NK-92 (cell line): Measurements from ENCODE around the gene GSTK1.
"Not testable (repeated sequence)": the region's sequence is repeated elsewhere in the genome, so short reads cannot be mapped to it uniquely, and the experiment has no call there.

Experiments used
- DNase-seq: peaks from one replicate; lab custom pipeline; 2025; ENCODE audit not compliant: unreplicated experiment; lab: John Stamatoyannopoulos, UW

Gene GSTK1

DNA sequence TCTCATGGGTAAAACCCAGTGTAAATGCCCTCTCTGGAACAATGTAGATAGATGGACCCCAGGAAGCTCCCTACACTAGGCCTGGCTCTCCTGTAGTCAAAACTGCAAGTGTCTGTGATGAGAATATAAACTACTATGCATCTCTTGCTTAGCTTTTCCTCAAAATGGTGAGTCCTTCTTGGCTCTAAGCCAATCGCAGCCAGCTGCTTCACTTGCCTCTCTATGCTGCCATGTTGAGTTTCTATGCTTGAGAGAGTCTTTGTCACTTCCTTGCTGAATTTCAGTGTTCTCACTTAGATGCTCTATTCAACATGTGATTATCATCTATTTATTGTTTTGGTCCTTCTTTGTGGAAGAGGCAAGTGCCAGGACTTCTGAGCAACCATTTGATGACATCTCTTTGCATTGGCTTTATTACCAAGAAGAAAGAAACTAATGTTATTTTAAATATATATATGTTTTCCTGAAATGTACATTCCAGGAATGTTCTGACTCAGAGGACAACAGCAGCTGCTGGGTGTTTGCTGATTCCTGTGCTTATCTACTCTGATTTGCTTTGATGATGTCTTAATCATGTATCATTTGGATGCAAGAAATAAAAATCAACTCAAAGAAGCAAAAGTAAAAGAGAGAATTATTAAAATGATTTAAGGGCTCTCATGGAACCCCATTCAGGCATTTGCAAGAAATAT lies 24.8 kb upstream of the GSTK1 start:
- no peak for DNase-seq

DNA sequence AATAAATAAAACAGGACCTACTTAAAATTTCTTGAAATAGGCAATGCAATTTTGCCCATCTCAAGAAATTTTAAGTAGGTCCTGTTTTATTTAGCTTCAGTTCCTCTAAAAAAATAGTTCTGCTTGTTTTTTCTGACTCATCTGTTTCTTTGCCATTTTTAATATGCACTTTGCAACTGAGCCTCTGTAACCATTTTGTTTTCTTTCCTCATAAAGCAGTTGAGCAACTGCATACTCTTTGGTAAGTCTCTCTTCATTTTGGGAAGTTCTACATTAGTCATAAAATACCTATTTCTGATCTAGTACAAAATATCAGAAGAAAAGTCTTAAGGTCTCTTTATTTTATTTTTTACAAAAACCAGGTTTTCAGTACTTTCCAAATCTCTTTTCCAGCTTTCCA lies 23.4 kb upstream of the GSTK1 start:
- no peak for DNase-seq

DNA sequence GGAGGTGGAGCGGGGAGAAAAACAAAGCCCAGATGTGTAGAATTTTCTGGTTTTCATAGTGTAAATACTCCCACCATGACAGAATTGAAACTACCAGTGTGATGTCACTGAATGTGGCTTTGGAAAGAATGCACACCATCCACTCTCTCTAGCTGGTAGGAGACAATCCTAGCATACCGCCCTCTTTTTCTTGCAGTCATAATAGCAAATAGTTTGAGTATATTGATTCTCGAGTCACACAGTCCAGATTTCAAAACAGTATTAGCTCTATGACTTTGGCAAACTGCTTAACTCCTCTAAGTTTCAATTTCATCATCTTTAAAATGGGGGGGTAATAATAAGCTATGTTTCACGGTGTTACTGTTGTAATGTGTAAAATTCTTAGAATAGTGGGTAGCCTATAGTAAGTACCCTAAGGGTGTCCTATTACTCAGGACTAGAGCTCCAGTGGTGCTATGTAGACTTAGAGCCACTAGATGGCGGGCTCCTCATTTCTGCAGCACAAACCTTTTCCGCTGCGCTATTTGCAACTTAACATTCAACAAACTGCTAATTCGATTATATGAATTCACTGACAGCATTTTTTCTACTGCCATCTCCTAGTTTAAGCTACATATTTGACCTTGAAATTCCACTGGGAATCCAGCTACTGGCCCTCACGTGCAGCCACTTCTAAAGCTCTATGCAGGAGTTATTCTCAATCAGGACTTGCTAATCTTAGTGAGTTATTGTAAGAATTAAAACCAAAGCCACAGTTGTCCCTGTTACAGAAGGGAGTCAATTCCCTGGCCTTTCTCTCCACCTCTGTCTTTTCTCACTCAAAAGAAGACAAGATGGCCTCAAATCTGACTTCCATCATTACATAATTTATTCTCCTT lies 22.7 kb upstream of the GSTK1 start:
- DNase-seq, result no peak

DNA sequence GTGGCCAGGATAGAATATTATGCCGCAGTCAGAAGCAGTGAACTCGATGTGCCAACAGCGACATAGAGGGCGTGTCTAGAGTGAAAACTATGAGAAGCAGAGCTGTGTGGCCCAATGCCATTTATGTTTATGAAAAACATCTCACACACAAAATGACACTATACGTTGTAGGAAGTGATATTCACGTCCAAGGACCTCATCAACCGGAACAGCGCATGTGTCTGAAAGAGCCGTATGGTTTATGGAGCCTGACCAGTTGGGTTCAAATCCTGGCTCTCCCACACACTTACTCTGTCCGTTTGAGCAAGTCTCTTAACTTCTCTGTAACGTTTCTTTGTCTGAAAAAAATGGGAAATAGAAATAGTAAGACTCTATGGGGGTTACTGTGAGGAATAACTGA lies 20.9 kb upstream of the GSTK1 start:
- DNase-seq, result no peak

DNA sequence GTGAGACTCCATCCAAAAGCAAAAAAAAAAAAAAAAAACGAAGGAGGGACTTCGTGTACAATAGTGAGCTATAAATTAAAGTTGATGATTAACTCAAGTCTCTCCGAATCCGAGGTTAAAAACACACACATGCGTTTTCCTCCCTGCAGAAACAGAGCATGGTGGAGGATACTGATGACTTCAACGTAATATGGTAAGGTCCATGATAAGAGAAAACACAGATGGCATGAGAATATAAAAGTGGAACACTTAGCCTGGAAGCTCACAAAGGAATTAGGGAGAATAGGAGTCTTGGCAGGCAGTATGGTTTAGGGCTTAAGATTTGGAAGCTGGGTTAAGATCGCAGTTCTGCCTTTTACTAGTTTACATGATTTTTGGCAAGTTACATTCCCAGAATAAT lies 20.1 kb upstream of the GSTK1 start:
- DNase-seq, result no peak

DNA sequence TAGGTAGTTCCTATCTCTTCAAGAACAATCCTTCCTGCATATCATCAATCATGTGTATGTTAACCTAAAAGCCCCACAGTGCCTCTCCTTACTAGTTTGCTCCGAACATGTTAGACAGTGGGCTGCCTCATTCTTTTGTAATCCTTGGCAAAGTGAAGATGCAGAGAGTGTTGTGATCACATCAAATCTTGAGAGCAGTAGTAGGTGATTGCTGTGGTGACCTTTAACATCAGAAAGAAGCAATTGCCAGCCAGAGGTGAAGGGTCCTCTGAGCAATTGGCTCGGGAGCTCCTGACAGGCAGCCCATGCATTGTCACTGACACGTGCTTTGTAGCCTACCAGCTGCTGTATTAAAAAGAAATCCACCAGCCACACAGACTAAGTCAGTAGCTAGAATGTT lies 19.6 kb upstream of the GSTK1 start:
- DNase-seq, result no peak

DNA sequence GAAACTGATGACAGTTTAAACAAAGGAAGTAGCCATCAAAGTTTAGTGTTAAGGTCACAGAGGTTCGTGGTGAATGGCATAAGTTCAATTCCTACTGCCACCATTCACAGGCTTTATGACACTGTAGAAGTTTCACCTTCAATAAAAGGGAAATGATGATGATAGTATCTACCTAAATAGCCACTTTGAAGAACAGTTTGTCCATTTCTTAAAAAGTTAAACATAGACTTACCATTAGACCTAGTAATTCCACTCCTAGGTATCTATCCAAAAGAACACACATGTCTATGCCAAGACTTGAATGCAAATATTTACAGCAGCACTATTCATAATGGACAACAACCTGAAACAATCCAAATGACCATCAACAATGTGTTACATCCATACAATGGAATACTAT lies 18.9 kb upstream of the GSTK1 start:
- DNase-seq, result no peak

DNA sequence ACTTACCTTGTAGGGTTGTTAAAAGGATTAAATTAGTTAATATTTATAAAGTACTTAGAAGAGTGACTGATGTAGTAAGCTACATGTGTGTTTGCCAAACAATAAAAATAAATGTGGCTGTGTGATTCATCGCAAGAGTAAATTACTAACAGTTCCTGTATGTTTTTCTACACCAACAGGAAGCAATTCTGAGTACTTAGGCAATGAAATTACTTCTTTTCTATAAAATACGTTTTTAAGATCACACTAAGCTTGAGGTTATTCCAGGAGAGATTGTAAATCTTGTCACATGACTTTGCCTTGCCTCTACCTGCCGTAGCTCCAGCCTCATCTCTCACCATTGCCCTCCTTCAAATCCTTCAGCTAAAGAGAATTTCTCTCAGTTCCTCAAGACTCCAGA lies 18.1 kb upstream of the GSTK1 start:
- no peak for DNase-seq

DNA sequence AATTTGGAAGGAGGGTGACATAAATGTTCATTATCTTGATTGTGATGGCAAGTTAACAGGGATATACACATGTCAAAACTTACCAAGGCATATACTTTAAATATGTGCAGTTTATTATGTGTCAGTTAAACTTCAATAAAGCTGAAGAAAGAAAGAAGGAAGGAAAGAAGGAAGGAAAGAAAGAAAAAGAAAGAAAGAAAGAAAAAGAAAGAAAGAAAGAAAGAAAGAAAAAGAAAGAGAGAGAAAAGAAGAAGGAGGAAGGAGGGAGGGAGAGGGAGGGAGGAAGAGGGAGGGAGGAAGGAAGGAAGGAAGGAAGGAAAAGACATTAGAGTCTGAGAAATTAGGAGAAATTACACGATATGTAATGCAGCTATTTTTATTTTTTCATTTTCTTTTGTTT lies 15.9 kb upstream of the GSTK1 start:
- no peak for DNase-seq

DNA sequence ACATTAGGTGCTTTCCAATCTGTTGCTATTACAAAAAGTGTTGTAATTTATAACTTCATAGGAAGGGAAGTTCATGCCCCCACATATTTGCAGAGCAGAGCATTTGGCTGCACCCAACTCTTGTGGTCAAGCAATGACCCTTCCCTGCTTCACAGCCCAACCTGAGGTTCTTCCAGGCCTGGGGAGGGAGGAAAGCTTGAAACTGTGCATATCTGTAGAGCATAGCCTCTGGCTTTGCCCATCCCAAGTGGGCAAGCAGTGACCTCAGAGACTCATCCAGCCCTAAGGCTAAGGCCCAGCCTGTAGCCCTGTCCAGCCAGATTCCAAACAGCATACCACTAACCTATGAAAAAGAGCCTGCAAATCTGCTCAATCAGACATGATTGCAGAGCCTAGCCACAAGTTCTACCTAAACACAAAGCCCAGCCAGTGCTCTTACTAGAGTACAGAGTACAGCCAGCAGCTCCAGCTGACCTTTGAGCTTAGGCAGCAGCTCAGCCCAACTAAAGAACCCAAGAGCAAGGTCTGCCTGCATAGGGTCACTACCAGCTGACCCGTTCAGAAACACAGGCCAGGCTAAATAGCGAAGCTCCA lies 14.4 kb upstream of the GSTK1 start:
- DNase-seq, result no peak

DNA sequence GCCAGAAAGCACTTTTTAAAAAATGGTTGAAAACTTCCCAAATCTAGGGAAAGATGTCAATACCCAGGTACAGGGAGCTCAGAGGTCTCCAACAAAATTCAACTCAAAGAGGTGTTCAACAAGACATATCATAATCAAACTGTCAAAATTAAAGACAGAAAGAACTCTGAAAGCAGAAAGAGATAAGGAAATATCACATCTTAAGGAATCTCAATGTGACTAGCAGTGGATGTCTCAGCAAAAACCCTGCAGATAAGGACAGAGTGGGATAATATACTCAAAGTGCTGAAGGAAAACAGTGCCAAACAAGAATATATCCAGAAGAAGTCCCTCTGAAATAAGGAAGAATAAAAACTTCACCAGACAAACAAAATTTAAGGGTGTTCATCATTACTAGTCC lies 13.0 kb upstream of the GSTK1 start:
- DNase-seq, result no peak

DNA sequence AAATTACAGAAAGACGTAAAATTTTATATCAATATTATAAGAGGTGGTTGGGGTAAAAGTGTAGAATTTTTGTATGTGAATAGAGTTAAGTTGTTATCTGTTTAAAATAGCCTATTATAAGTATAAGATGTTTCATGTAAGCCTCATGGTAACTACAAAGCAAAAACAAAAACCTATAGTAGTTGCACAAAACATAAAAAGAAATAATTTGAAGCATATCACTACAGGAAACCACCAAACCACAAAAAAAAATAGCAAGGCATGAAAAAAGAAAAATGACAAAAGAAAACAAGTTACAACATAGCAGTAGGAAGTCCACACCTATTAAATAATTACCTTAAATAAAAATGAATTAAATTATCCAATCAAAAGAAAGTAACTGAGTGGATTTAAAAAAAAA lies 12.4 kb upstream of the GSTK1 start:
- no peak for DNase-seq

DNA sequence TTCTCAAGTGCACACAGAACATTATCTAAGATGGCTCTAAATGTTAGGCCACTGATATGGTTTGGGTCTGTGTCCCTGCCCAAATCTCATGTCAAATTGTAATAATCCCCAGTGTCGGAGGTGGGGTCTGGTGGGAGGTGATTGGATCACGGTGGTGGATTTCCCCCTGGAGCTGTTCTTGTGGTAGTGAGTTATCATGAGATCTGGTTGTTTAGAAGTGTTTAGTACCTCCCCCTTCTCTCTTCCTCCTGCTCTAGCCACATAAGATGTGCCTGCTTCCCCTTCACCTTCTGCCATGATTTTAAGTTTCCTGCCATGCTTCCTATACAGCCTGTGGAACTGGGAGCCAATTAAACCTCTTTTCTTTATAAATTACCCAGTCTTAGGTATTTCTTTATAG lies 11.2 kb upstream of the GSTK1 start:
- DNase-seq, result no peak

DNA sequence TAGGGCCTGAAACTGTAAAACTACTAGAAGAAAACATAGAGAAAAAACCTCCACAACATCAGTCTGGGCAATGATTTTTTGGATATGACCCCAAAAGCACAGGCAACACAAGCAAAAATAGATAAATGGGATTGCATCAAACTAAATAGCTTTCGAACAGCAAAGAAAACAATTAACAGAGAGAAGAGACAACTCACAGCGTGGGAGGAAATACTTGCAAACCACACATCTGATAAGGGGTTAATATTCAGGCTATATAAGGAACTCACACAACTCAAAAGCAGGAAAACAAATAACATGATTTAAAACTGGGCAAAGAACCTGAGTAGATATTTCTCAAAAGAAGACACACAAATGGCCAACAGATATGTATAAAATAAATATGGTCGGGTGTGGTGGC lies 7.7 kb upstream of the GSTK1 start:
- no peak for DNase-seq

DNA sequence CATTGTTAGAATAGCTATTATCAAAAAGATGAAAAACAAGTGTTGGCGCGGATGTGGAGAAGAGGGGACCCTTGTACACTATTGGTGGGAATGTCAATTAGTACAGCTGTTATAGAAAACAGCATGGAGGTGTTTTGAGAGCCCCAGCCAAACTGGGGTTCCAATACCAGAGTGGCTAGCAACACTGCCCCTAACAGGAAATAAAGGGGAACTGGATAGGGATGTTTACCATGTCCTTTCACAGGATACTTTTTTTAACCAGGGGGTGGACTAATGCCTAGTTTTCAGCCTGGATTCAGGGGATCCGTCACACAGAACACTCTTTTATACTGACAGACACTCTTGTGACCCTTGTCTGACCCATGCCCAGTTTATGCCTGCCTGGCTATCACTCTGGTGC lies 6.9 kb upstream of the GSTK1 start:
- no peak for DNase-seq

DNA sequence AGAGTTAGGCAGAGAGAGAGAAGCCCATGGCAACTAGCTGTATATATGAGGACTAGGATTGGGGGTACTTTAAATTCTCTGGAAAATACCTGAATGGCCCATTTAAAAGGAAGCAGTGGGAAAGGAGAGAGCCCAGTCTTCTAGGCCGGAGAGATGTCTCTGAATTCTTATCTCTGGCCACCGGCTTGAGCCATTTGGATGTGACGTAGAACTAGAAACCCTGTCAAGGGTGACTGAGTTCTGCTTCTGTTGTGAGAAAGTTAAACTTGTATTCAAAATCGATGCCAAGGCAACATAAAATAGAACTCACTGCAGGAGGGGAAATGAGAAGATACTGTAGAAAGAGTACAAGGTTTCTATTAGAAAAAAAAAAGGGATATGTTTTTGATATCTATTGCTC lies 6.3 kb upstream of the GSTK1 start:
- DNase-seq, result no peak

DNA sequence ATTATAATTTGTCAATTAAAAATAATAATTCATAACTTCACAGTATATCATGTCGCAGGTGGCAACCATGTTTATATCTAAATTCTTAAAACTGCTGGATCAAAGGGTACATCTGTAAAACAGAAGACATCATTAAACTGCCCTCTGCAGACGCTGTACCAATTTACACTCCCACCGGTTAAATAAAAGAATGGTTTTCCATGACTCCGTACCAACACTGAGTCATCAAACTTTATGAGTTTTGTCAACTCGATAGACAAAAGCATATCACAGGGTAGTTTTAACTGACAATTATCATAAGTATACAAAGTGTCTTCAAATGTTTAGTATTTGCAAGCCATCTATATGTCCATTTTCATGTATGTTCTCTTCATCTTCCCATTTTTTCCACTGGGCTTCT lies 5.7 kb upstream of the GSTK1 start:
- no peak for DNase-seq

DNA sequence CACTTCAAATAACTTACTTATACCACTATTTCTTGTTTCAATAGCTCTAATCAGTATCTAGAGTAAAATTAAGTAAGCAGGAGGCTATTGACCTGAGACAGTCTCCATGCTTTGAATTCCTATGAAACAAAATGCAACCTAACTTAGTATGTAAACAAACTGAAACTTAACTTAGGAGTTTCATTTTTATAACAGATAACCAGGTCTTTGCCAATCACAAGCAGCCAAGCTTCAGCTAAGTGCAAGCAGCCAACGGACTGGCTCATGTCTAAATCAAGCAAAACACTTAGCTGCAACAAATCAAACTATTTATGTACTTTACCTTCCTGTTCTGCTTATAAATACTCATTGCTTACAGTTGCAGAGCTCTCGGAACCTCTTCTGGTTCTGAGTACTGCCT lies 4.4 kb upstream of the GSTK1 start:
- no peak for DNase-seq

DNA sequence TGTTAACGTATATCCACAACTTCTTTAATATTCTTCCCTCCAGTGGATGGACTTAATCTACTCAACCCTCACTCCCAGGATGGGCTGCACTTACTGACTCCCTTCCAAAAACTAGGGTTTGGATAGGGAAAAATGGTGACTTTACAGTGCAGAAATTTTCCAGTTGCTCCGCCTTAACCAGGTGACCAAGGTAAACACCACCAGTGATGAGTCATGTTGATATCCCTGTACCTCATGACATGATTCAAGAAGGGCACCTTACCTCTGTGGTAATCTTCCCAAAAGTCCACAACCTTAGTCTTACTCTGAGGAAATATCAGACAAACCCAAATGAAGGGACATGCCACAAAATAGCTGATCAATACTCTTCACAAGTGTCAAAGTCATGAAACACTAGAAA lies 3.5 kb upstream of the GSTK1 start:
- no peak for DNase-seq

DNA sequence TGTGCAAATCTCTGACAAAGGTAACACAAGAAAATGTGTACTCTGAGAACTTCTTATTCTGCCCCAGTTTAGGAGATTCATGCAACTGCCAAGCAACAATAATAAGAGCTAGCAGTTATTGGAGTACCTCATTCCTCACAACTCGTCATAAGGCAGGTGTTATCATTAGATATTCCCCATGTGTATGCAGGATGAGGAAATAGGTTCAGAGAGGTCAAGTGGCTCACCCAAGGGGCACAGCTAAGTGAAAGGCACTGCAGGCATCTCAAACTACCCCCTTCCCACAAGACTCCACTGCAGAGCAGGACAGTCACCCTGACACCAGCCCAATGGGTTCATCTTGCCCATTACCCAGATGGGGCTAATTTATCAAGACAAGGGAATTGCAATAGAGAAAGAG lies 1.3 kb upstream of the GSTK1 start:
- DNase-seq, result no peak

DNA sequence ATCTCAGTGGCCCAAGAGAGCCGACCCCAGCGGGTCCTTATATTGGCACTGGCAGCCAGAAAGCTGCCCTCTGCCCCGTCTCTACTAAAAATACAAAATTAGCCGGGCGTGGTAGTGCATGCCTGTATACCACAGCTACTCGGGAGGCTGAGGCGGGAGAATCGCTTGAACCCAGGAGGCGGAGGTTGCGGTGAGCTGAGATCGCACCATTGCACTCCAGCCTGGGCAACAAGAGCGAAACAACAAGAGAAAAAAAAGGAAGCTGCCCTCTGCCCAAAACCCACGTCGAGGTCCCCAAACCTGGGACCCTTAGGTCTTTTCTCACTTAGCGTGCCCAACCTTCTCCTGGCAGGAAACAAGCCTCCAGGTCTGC lies 941 bp downstream of the GSTK1 start:
- not testable (repeated sequence) for DNase-seq

DNA sequence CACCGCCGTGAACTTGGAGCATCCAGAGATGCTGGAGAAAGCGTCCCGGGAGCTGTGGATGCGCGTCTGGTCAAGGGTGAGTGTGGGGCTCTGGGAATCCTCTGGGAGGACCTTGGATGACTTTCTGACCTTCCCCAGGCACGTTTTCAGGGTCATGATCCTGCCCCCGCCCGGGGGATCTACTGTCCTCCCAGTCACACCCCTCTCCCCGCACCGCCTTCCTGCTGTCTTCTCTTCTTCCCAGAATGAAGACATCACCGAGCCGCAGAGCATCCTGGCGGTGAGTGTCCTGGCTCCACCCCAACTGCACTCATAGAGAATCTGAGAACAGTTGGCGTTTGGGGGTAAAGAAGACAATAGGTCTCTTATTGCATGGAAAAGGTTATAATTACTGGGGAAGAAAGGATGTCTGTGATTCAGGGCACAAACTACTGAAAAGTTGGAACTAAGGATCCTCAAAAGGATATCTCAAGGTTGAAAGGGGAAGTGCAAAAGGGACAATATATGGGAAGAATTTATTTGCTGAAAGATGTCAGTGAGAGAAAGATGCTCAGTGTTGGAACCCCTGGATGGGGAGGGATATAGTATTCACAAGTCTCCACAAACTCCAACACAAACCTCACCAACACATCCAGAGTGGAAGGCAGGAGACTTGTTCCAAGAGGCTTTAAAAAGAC lies 1.9 kb downstream of the GSTK1 start:
- DNase-seq, result no peak
